K562 (cell line): ENCODE data around the gene CCR7.

Experiments
- CTCF ChIP-seq, 3 experiments: IDR thresholded peaks in 2 of 3; conservative IDR thresholded peaks in 1 of 3; 2 replicates each; pipeline ENCODE4 v1.5.1; 2011 to 2012; ENCODE audit warnings: low read length in 3 of 3, mild to moderate bottlenecking in 3 of 3, control low read depth in 2 of 3, improper control_type of control experiment in 1 of 3, inconsistent platforms in 1 of 3, low read depth in 1 of 3, mixed read lengths in 1 of 3, moderate library complexity in 1 of 3; ENCODE audit not compliant: insufficient read depth in 2 of 3
- FOXJ3 ChIP-seq: sonication (generic); formaldehyde crosslinking; IDR thresholded peaks from 2 replicates; pipeline ENCODE4 v1.4.0; 2020; ENCODE audit warnings: mild to moderate bottlenecking, missing genetic modification reagents
- IRF2 ChIP-seq: sonication (generic); formaldehyde crosslinking; IDR thresholded peaks from 2 replicates; pipeline ENCODE4 v1.8.1; 2022; ENCODE audit warnings: mild to moderate bottlenecking, missing genetic modification reagents
- PBX2 ChIP-seq, 2 experiments: IDR thresholded peaks in 1 of 2; conservative IDR thresholded peaks in 1 of 2; 2 replicates each; pipeline ENCODE4 v1.6.1; 2016; ENCODE audit warnings: low read depth in 2 of 2, mild to moderate bottlenecking in 1 of 2, missing compliant biosample characterization in 1 of 2, missing genetic modification characterization in 1 of 2, moderate library complexity in 1 of 2
- SPI1 ChIP-seq: IDR thresholded peaks from 2 replicates; pipeline ENCODE4 v1.6.1; 2011; ENCODE audit warnings: low read depth, low read length, control low read depth, borderline replicate concordance
- TAF1 ChIP-seq: IDR thresholded peaks from 2 replicates; pipeline ENCODE4 v1.6.1; 2011; ENCODE audit warnings: mild to moderate bottlenecking, low read length, moderate library complexity; ENCODE audit not compliant: insufficient read depth, control insufficient read depth, severe bottlenecking; ENCODE audit errors: extremely low read depth
- ZHX1 ChIP-seq: fragments of 150-350 bp; conservative IDR thresholded peaks from 2 replicates; pipeline ENCODE4 v1.6.1; 2014; ENCODE audit warnings: low read length

GRCh38 chr17:40600486-40601046 lies 35.3 kb upstream of the CCR7 start:
- TF ChIP-seq TAF1: no peak
- TF ChIP-seq CTCF (IDR thresholded peaks at IDR 0.05 in 2 of 3, conservative IDR thresholded peaks at IDR 0.05 in 1 of 3; ENCODE audit: insufficient read depth in 2 of 3, low read depth in 1 of 3, low read length in 3 of 3): no peak
- TF ChIP-seq IRF2: no peak
- TF ChIP-seq SPI1: no peak
- TF ChIP-seq ZHX1: no peak
- no peak for TF ChIP-seq PBX2 (CRISPR knock-in tag; IDR thresholded peaks at IDR 0.05; ENCODE audit: low read depth)
- TF ChIP-seq PBX2 (tag; conservative IDR thresholded peaks at IDR 0.05; ENCODE audit: low read depth): no peak
- no peak for TF ChIP-seq FOXJ3 (CRISPR knock-in tag)
